GM23338 (cell line): ENCODE data around the gene AFAP1. TPM values are rescaled to one million over a fixed set of nuclear protein-coding genes. Genes with fewer than 3 reads are reported as not detected.

ENCODE experiments used
- ATAC-seq: fragments of 200-7000 bp; cut with Tn5 transposase; 3 replicates; pipeline ENCODE4 v1.9.1; 2020
- DNase-seq: peaks from one replicate; pipeline ENCODE4 v3.0.0-alpha.2; 2015; ENCODE audit warnings: low spot score
- H2AFZ ChIP-seq: fragments of 200-600 bp; sonication (generic); 2 replicates; pipeline ENCODE4 v1.8.0; 2016; ENCODE audit warnings: antibody characterized with exemption, mild to moderate bottlenecking, moderate library complexity
- H3F3A ChIP-seq: fragments of 200-600 bp; sonication (generic); replicated peaks from 2 replicates; pipeline ENCODE4 v1.8.0; 2017; ENCODE audit warnings: antibody characterized with exemption, mixed run types, low read depth
- H3K27ac ChIP-seq: fragments of 200-600 bp; sonication (generic); 2 replicates; pipeline ENCODE4 v1.6.1; 2016; ENCODE audit warnings: low read depth
- H3K27me3 ChIP-seq: fragments of 200-600 bp; sonication (generic); 2 replicates; pipeline ENCODE4 v1.8.0; 2016; ENCODE audit warnings: mild to moderate bottlenecking, mixed run types, moderate library complexity; ENCODE audit not compliant: insufficient read depth
- H3K36me3 ChIP-seq: fragments of 200-600 bp; sonication (generic); 2 replicates; pipeline ENCODE4 v1.8.0; 2016; ENCODE audit warnings: mild to moderate bottlenecking; ENCODE audit not compliant: insufficient read depth
- H3K4me1 ChIP-seq: fragments of 200-600 bp; sonication (generic); 2 replicates; pipeline ENCODE4 v1.8.0; 2016; ENCODE audit warnings: mild to moderate bottlenecking, moderate library complexity; ENCODE audit not compliant: insufficient read depth
- H3K4me2 ChIP-seq: fragments of 200-600 bp; sonication (generic); 2 replicates; pipeline ENCODE4 v1.7.1; 2017; ENCODE audit warnings: mixed run types
- H3K4me3 ChIP-seq: fragments of 200-600 bp; sonication (generic); 2 replicates; pipeline ENCODE4 v1.6.1; 2016; ENCODE audit warnings: mixed run types
- H3K79me2 ChIP-seq: fragments of 200-600 bp; sonication (generic); replicated peaks from 2 replicates; pipeline ENCODE4 v1.8.0; 2017; ENCODE audit warnings: mild to moderate bottlenecking; ENCODE audit not compliant: insufficient read depth
- H3K9me2 ChIP-seq: fragments of 200-600 bp; sonication (generic); 2 replicates; pipeline ENCODE4 v1.8.0; 2017; ENCODE audit not compliant: insufficient read depth
- H4K20me1 ChIP-seq: fragments of 200-600 bp; sonication (generic); replicated peaks from 2 replicates; pipeline ENCODE4 v1.8.0; 2017; ENCODE audit warnings: mild to moderate bottlenecking; ENCODE audit not compliant: insufficient read depth
- H3K27ac Mint-ChIP-seq: 2 replicates; pipeline ENCODE4 v1.8.0; 2020; ENCODE audit warnings: inconsistent platforms, mild to moderate bottlenecking, moderate library complexity, mixed read lengths
- H3K27me3 Mint-ChIP-seq: 3 replicates; pipeline ENCODE4 v1.8.0; 2022; ENCODE audit warnings: low read depth, mild to moderate bottlenecking, moderate library complexity, mixed read lengths, inconsistent platforms; ENCODE audit not compliant: insufficient read depth, poor library complexity
- H3K36me3 Mint-ChIP-seq: 3 replicates; pipeline ENCODE4 v1.8.0; 2021; ENCODE audit warnings: low read depth, mild to moderate bottlenecking, inconsistent platforms, moderate library complexity, mixed read lengths
- H3K4me1 Mint-ChIP-seq: 3 replicates; pipeline ENCODE4 v1.8.0; 2020; ENCODE audit warnings: mild to moderate bottlenecking, inconsistent platforms, mixed read lengths
- H3K4me3 Mint-ChIP-seq: 3 replicates; pipeline ENCODE4 v1.8.0; 2021; ENCODE audit warnings: moderate library complexity, mild to moderate bottlenecking, inconsistent platforms, mixed read lengths
- H3K9me3 Mint-ChIP-seq: 3 replicates; pipeline ENCODE4 v1.8.0; 2020; ENCODE audit warnings: moderate library complexity, mild to moderate bottlenecking, inconsistent platforms, mixed read lengths
- CREB1 ChIP-seq: fragments of 250-450 bp; sonication (Bioruptor Pico); IDR thresholded peaks from 2 replicates; pipeline ENCODE4 v1.5.0; 2020; ENCODE audit warnings: low read depth, mild to moderate bottlenecking, moderate library complexity
- NANOG ChIP-seq: IDR thresholded peaks from 2 replicates; pipeline ENCODE4 v1.6.1; 2016; ENCODE audit warnings: antibody characterized with exemption, borderline replicate concordance
- POLR2AphosphoS5 ChIP-seq: IDR thresholded peaks from 2 replicates; pipeline ENCODE4 v1.6.1; 2016; ENCODE audit warnings: antibody characterized with exemption, low read depth
- REST ChIP-seq: IDR thresholded peaks from one replicate; pipeline ENCODE4 v1.6.1; 2018; ENCODE audit warnings: antibody characterized with exemption; ENCODE audit not compliant: unreplicated experiment
- ZNF114 ChIP-seq: fragments of 250-450 bp; sonication (Bioruptor Pico); IDR thresholded peaks from 2 replicates; pipeline ENCODE4 v1.5.0; 2020; ENCODE audit warnings: mild to moderate bottlenecking, moderate library complexity
- ZNF462 ChIP-seq: fragments of 250-450 bp; sonication (Bioruptor Pico); IDR thresholded peaks from 2 replicates; pipeline ENCODE4 v1.5.0; 2020; ENCODE audit warnings: mild to moderate bottlenecking, moderate library complexity
- polyA plus RNA-seq: library from polyadenylated mRNA; unstranded; fragments of >200 nt; fragmentation: Nextera tagmentation; extraction: Ambion mirVana; gene quantifications from 2 replicates; pipeline ENCODE4 v1.2.1, GENCODE V29; 2016
- total RNA-seq: library from RNA; depleted of rRNA; stranded (reverse); fragments of >200 nt; shearing (Covaris generic); gene quantifications from 2 replicates; pipeline ENCODE4 v1.2.3, GENCODE V29; 2014

The AFAP1 gene
- total and polyA plus RNA-seq, 2 experiments from 2014 or later, result 6.5 to 21.5 TPM

- TF ChIP-seq ZNF462 (CRISPR knock-in tag) (no peak), POLR2AphosphoS5 (no peak), REST (no peak), ZNF114 (CRISPR knock-in tag) (no peak), NANOG (no peak)
Measured at GRCh38 chr4:7797330-7797729, 142.3 kb downstream of the AFAP1 start (continued).

- DNase-seq, result no peak
- H2AFZ ChIP-seq, result no peak overlapping the region
- no peaks in the 10 kb centered on the region for H3K4me1 ChIP-seq
- no peaks in the 10 kb centered on the region for H3K4me1 Mint-ChIP-seq
- ATAC-seq, result no peak
- 0 out of 2 replicates have a peak, but pooled peaks cover 5% of the 10 kb centered on the region for H4K20me1 ChIP-seq
- H3K27me3 Mint-ChIP-seq, result no peaks in the 10 kb centered on the region
- 0 out of 2 replicates have a peak, but pooled peaks cover 3% of the 10 kb centered on the region for H3K36me3 ChIP-seq
- peaks cover 6% of the 10 kb centered on the region for H3K9me3 Mint-ChIP-seq
- H3K27me3 ChIP-seq, result no peaks in the 10 kb centered on the region
- H3K4me3 Mint-ChIP-seq, result no peak overlapping the region
- no peak overlapping the region for H3K27ac ChIP-seq
- H3K4me2 ChIP-seq, result no peak overlapping the region
- no peak overlapping the region for H3K27ac Mint-ChIP-seq
- H3F3A ChIP-seq, result no peaks in the 10 kb centered on the region
- peaks cover 38% of the 10 kb centered on the region for H3K36me3 Mint-ChIP-seq
- H3K4me3 ChIP-seq, result no peak overlapping the region
- no peaks in the 10 kb centered on the region for H3K9me2 ChIP-seq
- H3K79me2 ChIP-seq, result no peaks in the 10 kb centered on the region
- TF ChIP-seq NANOG (no peak), CREB1 (no peak), ZNF462 (CRISPR knock-in tag) (no peak)
Measured at GRCh38 chr4:7795983-7796382, 143.7 kb downstream of the AFAP1 start.
